CD4-positive, alpha-beta memory T cell (primary cell): Measurements from ENCODE around the gene ARMC8. TPM values are rescaled to one million over a fixed set of nuclear protein-coding genes. Genes with fewer than 3 reads are reported as not detected.

Source experiments
- CTCF ChIA-PET: fragments of 350-600 bp; sonication (Branson Sonifier 250); formaldehyde crosslinking; loops from one replicate; lab custom pipeline; 2021; ENCODE audit warnings: inconsistent platforms; ENCODE audit not compliant: partially characterized antibody; lab: Charles Lee
- POLR2A ChIA-PET: fragments of 350-600 bp; sonication (Branson Sonifier 250); formaldehyde crosslinking; loops from one replicate; lab custom pipeline; 2021; ENCODE audit not compliant: partially characterized antibody; lab: Charles Lee
- DNase-seq, 5 donors: peaks; one replicate each; pipeline versions ENCODE4 v3.0.0 to v3.0.0-alpha.2; 2020 to 2022; ENCODE audit warnings: mixed read lengths in 1 of 5
- H3K27ac ChIP-seq: one replicate; pipeline ENCODE4 v1.7.0; 2013; ENCODE audit warnings: low read depth, low read length
- H3K27me3 ChIP-seq: 2 replicates; pipeline ENCODE4 v1.7.0; 2013; ENCODE audit warnings: mild to moderate bottlenecking, low read length, moderate library complexity; ENCODE audit not compliant: insufficient read depth
- H3K36me3 ChIP-seq: 2 replicates; pipeline ENCODE4 v1.7.0; 2013; ENCODE audit warnings: mild to moderate bottlenecking, low read length, moderate library complexity; ENCODE audit not compliant: insufficient read depth
- H3K4me1 ChIP-seq: 2 replicates; pipeline ENCODE4 v1.7.0; 2013; ENCODE audit warnings: mild to moderate bottlenecking, low read length, moderate library complexity; ENCODE audit not compliant: insufficient read depth
- H3K4me3 ChIP-seq, 2 donors: one replicate each; pipeline ENCODE4 v1.7.0; 2013; ENCODE audit warnings: low read length in 2 of 2, mild to moderate bottlenecking in 1 of 2
- H3K9me3 ChIP-seq, 2 donors: one replicate each; pipeline ENCODE4 v1.7.0; 2013; ENCODE audit warnings: low read length in 2 of 2, control low read depth in 1 of 2; ENCODE audit not compliant: control insufficient read depth in 1 of 2
- H3K27ac Mint-ChIP-seq, 7 donors: one replicate each; pipeline ENCODE4 v1.8.0; 2020 to 2021; ENCODE audit warnings: mixed read lengths in 7 of 7, mild to moderate bottlenecking in 6 of 7, inconsistent platforms in 3 of 7, moderate library complexity in 3 of 7
- H3K27me3 Mint-ChIP-seq, 2 donors: one replicate each; pipeline ENCODE4 v1.8.0; 2020 to 2021; ENCODE audit warnings: mixed read lengths in 2 of 2
- H3K36me3 Mint-ChIP-seq, 2 donors: one replicate each; pipeline ENCODE4 v1.8.0; 2020 to 2021; ENCODE audit warnings: mixed read lengths in 2 of 2, inconsistent platforms in 1 of 2, mild to moderate bottlenecking in 1 of 2
- H3K4me1 Mint-ChIP-seq, 4 donors: one replicate each; pipeline ENCODE4 v1.8.0; 2020 to 2021; ENCODE audit warnings: mixed read lengths in 4 of 4, mild to moderate bottlenecking in 1 of 4
- H3K4me3 Mint-ChIP-seq, 8 donors: one replicate each; pipeline ENCODE4 v1.8.0; 2020 to 2021; ENCODE audit warnings: mixed read lengths in 8 of 8, mild to moderate bottlenecking in 7 of 8, moderate library complexity in 6 of 8, inconsistent platforms in 3 of 8
- H3K9me3 Mint-ChIP-seq, 8 donors: one replicate each; pipeline ENCODE4 v1.8.0; 2020 to 2021; ENCODE audit warnings: mixed read lengths in 8 of 8, mild to moderate bottlenecking in 5 of 8, inconsistent platforms in 3 of 8, moderate library complexity in 1 of 8
- intact Hi-C: fragments of 100-400 bp; cut with micrococcal nuclease; formaldehyde crosslinking; loops from one replicate; pipeline ENCODE4 v1.15.1; 2023
- polyA plus RNA-seq, 2 donors: library from polyadenylated mRNA; unstranded; fragments of 300-500 nt; fragmentation: Illumina TruSeq; gene quantifications; one replicate each; pipeline ENCODE4 v1.2.3, GENCODE V29; 2021
- total RNA-seq, 2 experiments: library from RNA; stranded (reverse); gene quantifications; one replicate each; pipeline ENCODE4 v1.2.3, GENCODE V29; 2021

ARMC8 gene
- total and polyA plus RNA-seq, 4 experiments from 2014 or later = 52.0 to 72.6 (median 62.2) TPM

DNA sequence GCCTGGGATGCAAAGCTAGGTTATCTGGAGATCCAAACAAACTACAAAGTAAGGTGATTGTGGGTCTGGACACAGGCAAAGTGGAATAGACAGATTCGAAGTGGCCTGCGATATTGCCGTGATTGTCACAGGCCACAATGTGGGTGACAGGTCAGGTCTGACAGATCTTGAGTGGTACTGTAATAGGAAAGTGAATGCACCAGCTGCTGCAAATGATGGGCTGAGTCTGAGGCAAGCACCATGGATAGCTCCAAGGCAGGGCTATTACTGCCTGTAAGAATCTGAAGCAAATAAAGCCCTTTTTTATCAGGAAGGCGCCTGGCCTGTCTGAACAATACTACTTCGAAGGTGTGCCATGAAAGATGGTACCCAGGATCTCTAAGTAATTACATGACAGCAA is 10.0 kb downstream of the ARMC8 start:
- Mint-ChIP-seq H3K27me3 (no peaks in the 10 kb centered on the region), H3K36me3 (peaks cover 9 to 14% of the 10 kb centered on the region in 2 donors), H3K9me3 (no peaks in the 10 kb centered on the region), H3K27ac (peak overlapping the region in 1 of 7 donors; percentile 70), H3K4me1 (peaks cover 34 to 50% (median 41%) of the 10 kb centered on the region in 4 donors), H3K4me3 (no peak overlapping the region)
- ChIA-PET POLR2A (interaction anchor here (1.5 kb wide), 1 partner anchor 10 kb away, joined by 6 read pairs; the partner anchor contains the start of gene ARMC8), CTCF (interaction anchor here (0.7 kb wide), 1 partner anchor 16 kb away, joined by 3 read pairs; no protein-coding TSS in a partner anchor)
- Histone ChIP-seq H3K4me3 (no peak overlapping the region), H3K36me3 (no peaks in the 10 kb centered on the region), H3K27ac (no peak overlapping the region), H3K9me3 (no peaks in the 10 kb centered on the region), H3K27me3 (no peaks in the 10 kb centered on the region), H3K4me1 (peaks cover 19% of the 10 kb centered on the region)
- no peak for DNase-seq
- intact Hi-C loops = no loop called here

DNA sequence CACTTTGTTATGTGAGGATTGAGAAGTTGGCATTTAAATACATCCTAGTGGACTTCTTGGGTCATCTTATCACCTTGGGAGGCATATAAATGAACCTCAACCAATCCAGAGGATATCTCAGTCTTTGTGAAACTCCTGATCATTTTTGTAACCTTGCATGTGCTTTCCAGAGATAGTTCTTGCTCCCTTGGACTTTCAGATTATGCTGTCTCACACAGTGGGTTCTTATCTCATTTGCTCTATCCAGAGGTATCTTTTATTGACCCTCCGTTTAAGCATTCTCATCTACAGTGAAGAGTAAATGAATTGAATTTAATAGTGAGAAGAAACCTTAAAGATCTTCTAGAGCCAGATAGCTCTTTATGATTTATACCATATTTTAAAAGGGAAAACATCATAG is 10.4 kb downstream of the ARMC8 start:
- POLR2A ChIA-PET = interaction anchor here (1.5 kb wide), 1 partner anchor 10 kb away, joined by 6 read pairs; the partner anchor contains the start of gene ARMC8
- peaks cover 35 to 53% (median 42%) of the 10 kb centered on the region in 4 donors for H3K4me1 Mint-ChIP-seq
- Histone ChIP-seq H3K36me3 (no peaks in the 10 kb centered on the region), H3K27me3 (no peaks in the 10 kb centered on the region), H3K4me1 (peaks cover 19% of the 10 kb centered on the region), H3K4me3 (no peak overlapping the region), H3K9me3 (no peaks in the 10 kb centered on the region), H3K27ac (no peak overlapping the region)
- H3K27me3 Mint-ChIP-seq = no peaks in the 10 kb centered on the region
- CTCF ChIA-PET = no interaction called here
- H3K4me3 Mint-ChIP-seq = no peak overlapping the region
- no peaks in the 10 kb centered on the region for H3K9me3 Mint-ChIP-seq
- DNase-seq = no peak
- intact Hi-C loops = no loop called here
- H3K36me3 Mint-ChIP-seq = peaks cover 9 to 14% of the 10 kb centered on the region in 2 donors
- no peak overlapping the region for H3K27ac Mint-ChIP-seq

DNA sequence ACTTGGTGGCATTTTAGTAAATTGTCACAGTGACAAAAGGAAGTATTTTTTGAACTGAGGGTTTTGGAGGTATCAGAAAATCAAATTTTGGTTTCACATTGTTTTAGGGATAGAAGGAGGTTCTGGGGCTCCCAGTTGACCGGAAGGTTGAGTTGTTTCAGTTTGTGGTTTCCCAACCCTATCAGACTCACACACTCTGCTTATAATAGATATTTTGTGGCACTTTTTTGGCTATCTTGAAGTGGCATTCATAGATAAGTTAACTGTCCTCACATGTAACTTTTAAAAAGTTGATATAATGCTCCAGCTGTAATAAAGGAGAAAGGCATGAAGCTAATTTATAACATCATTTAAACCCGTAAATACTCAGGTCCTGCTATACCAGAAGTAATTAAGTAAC is 12.8 kb downstream of the ARMC8 start:
- POLR2A ChIA-PET = no interaction called here
- H3K27ac ChIP-seq = no peak overlapping the region
- no peaks in the 10 kb centered on the region for H3K36me3 ChIP-seq
- Mint-ChIP-seq H3K4me3 (no peak overlapping the region), H3K36me3 (peaks cover 9 to 16% of the 10 kb centered on the region in 2 donors), H3K27ac (no peak overlapping the region), H3K9me3 (no peaks in the 10 kb centered on the region), H3K4me1 (peaks cover 44 to 74% (median 56%) of the 10 kb centered on the region in 4 donors), H3K27me3 (no peaks in the 10 kb centered on the region)
- DNase-seq = no peak
- intact Hi-C loops = no loop called here
- no peaks in the 10 kb centered on the region for H3K27me3 ChIP-seq
- CTCF ChIA-PET = no interaction called here
- peaks cover 25% of the 10 kb centered on the region for H3K4me1 ChIP-seq
- H3K4me3 ChIP-seq = no peak overlapping the region
- no peaks in the 10 kb centered on the region for H3K9me3 ChIP-seq

DNA sequence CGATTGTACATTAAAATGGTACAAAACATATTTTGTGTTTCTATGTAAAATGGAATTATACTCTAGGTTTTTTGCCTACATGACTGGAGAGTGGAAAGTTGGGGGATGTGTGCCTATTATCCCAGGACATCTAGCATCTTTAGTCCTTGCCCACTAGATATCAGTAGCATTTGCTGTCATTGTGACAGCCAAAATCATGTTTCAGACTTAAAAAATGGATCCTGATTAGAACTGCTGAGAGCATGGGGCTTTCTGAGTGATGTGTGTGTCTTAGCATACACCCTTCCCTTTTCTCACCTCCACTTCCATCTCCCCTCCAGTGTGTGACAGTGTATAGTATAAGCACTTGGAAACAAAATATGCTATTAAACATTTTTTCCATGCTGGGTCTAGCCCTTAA is 13.3 kb downstream of the ARMC8 start:
- H3K4me1 Mint-ChIP-seq = peaks cover 45 to 74% (median 58%) of the 10 kb centered on the region in 4 donors
- intact Hi-C loops = no loop called here
- CTCF ChIA-PET = no interaction called here
- no peak overlapping the region for H3K4me3 ChIP-seq
- no peak overlapping the region for H3K27ac ChIP-seq
- POLR2A ChIA-PET = no interaction called here
- no peaks in the 10 kb centered on the region for H3K9me3 ChIP-seq
- H3K27me3 Mint-ChIP-seq = no peaks in the 10 kb centered on the region
- peaks cover 25% of the 10 kb centered on the region for H3K4me1 ChIP-seq
- no peak for DNase-seq
- peak overlapping the region in 1 of 7 donors; percentile 15 for H3K27ac Mint-ChIP-seq
- no peaks in the 10 kb centered on the region for H3K9me3 Mint-ChIP-seq
- no peaks in the 10 kb centered on the region for H3K36me3 ChIP-seq
- peaks cover 11 to 18% of the 10 kb centered on the region in 2 donors for H3K36me3 Mint-ChIP-seq
- no peak overlapping the region for H3K4me3 Mint-ChIP-seq
- no peaks in the 10 kb centered on the region for H3K27me3 ChIP-seq

DNA sequence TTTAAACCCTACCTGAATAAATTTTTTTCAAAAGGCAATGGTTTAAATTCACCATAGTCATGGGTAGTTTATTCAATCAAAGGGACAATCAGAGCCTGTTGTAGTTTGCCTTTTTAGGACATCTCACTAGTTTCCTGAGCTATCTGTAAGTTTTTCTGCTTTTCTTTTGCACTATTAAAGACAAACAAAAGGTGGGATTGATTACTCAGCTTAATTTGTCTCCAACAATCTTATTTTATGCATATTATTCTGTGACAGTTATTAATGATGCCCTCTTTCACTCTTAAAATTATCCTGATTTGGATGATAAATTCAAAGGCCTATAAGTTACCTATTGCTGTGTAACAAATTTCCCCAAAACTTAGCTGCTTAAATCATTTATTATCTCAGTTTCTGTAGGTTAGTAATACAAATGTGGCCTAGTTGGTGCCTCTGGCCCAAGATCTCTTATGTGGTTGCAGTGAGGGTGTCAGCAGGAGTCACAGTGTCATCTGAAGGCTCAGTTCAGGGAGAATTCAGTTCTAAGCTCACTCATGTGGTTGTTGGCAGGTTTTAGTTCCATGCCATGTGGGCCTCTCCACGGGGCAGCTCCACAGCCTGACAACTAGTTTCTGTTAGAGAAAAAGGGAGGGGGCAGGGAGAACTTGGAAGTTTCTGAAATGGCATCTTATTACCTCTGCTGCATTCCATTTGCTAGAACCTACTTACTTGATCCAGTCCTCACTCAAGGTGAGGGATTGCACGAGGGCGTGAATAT is 16.0 kb downstream of the ARMC8 start:
- H3K36me3 Mint-ChIP-seq = peaks cover 9% of the 10 kb centered on the region in 2 donors
- ChIA-PET POLR2A (no interaction called here), CTCF (interaction anchor here (1.0 kb wide), 1 partner anchor 8 kb away, joined by 3 read pairs; no protein-coding TSS in a partner anchor)
- no peaks in the 10 kb centered on the region for H3K27me3 ChIP-seq
- no peak for DNase-seq
- H3K4me3 Mint-ChIP-seq = no peak overlapping the region
- no peaks in the 10 kb centered on the region for H3K9me3 ChIP-seq
- H3K36me3 ChIP-seq = no peaks in the 10 kb centered on the region
- peaks cover 0 to 3% (median 0%) of the 10 kb centered on the region in 8 donors for H3K9me3 Mint-ChIP-seq
- no peaks in the 10 kb centered on the region for H3K27me3 Mint-ChIP-seq
- H3K27ac Mint-ChIP-seq = peak overlapping the region in 3 of 7 donors; percentile 36 to 59 (median 54)
- no peak overlapping the region for H3K27ac ChIP-seq
- no peak overlapping the region for H3K4me3 ChIP-seq
- H3K4me1 Mint-ChIP-seq = peaks cover 47 to 73% (median 60%) of the 10 kb centered on the region in 4 donors
- H3K4me1 ChIP-seq = peaks cover 18% of the 10 kb centered on the region
- intact Hi-C loops = no loop called here

DNA sequence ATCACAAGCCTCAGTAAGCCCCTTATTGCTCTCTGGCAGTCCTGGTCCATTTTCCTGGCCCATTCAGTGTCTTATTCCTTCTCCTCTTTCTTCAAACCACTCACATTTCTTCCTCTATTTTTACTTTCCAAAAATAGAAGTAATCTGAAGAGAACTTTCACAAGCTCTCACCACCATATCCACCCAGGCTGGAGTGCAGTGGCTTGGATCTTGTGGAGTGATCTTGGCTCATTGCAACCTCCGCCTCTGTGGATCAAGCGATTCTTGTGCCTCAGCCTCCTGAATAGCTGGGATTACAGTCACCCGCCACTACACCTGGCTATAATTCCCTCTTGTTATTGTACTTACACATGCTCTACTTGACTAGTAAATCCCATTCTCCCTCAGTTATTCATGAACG is 16.8 kb downstream of the ARMC8 start:
- H3K27ac Mint-ChIP-seq = no peak overlapping the region
- Histone ChIP-seq H3K4me3 (no peak overlapping the region), H3K9me3 (no peaks in the 10 kb centered on the region), H3K27me3 (no peaks in the 10 kb centered on the region), H3K27ac (no peak overlapping the region), H3K4me1 (peaks cover 18% of the 10 kb centered on the region), H3K36me3 (no peaks in the 10 kb centered on the region)
- CTCF ChIA-PET = no interaction called here
- intact Hi-C loops = no loop called here
- H3K36me3 Mint-ChIP-seq = peaks cover 9 to 12% of the 10 kb centered on the region in 2 donors
- peaks cover 0 to 3% (median 0%) of the 10 kb centered on the region in 8 donors for H3K9me3 Mint-ChIP-seq
- no peak for DNase-seq
- peaks cover 48 to 79% (median 60%) of the 10 kb centered on the region in 4 donors for H3K4me1 Mint-ChIP-seq
- H3K4me3 Mint-ChIP-seq = no peak overlapping the region
- no peaks in the 10 kb centered on the region for H3K27me3 Mint-ChIP-seq
- POLR2A ChIA-PET = interaction anchor here (0.7 kb wide), 1 partner anchor 30 kb away, joined by 3 read pairs; no protein-coding TSS in a partner anchor

DNA sequence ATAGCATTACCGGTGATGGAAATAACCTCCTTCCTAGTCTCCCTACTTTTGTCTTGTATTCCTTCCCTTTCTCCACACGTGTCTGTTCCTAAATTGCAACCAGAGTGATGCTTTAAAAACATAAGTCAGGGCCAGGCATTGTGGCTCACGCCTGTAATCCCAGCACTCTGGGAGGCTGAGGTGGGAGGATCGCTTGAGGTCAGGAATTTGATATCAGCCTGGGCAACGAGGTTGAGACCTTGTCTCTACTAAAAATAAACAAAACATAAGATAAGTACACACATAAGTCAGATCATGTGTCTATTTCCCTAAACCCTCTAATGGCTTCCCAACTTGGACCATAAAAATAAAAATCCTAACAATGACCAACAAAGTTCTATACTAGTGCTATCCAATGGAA is 18.4 kb downstream of the ARMC8 start:
- no peaks in the 10 kb centered on the region for H3K27me3 Mint-ChIP-seq
- POLR2A ChIA-PET = no interaction called here
- Histone ChIP-seq H3K27ac (no peak overlapping the region), H3K4me1 (peaks cover 6% of the 10 kb centered on the region), H3K9me3 (no peaks in the 10 kb centered on the region), H3K27me3 (no peaks in the 10 kb centered on the region), H3K4me3 (no peak overlapping the region), H3K36me3 (no peaks in the 10 kb centered on the region)
- peaks cover 36 to 70% (median 49%) of the 10 kb centered on the region in 4 donors for H3K4me1 Mint-ChIP-seq
- H3K36me3 Mint-ChIP-seq = peaks cover 11 to 16% of the 10 kb centered on the region in 2 donors
- CTCF ChIA-PET = no interaction called here
- H3K4me3 Mint-ChIP-seq = no peak overlapping the region
- intact Hi-C loops = no loop called here
- H3K27ac Mint-ChIP-seq = peak overlapping the region in 2 of 7 donors; percentile 27 to 32
- DNase-seq = no peak
- peaks cover 0 to 3% (median 0%) of the 10 kb centered on the region in 8 donors for H3K9me3 Mint-ChIP-seq
